B cell (primary cell): Measurements from ENCODE around the gene PALM2AKAP2. TPM values are rescaled to one million over a fixed set of nuclear protein-coding genes. Genes with fewer than 3 reads are reported as not detected.

Source experiments
- ATAC-seq: fragments of 200-7000 bp; cut with Tn5 transposase; one replicate; pipeline ENCODE4 v1.10.0; 2021; ENCODE audit warnings: low read depth, mild to moderate bottlenecking, moderate number of reproducible peaks, moderate library complexity
- CTCF ChIA-PET: fragments of 350-600 bp; sonication (Branson Sonifier 250); formaldehyde crosslinking; loops from one replicate; lab custom pipeline; 2021; ENCODE audit warnings: antibody characterized with exemption, inconsistent platforms; lab: Charles Lee
- POLR2A ChIA-PET: fragments of 350-600 bp; sonication (Branson Sonifier 250); formaldehyde crosslinking; loops from one replicate; lab custom pipeline; 2021; ENCODE audit warnings: antibody characterized with exemption; lab: Charles Lee
- DNase-seq: peaks from one replicate; pipeline ENCODE4 v3.0.0; 2013
- H2AFZ ChIP-seq: 2 replicates; pipeline ENCODE4 v1.6.1; 2012; ENCODE audit warnings: mild to moderate bottlenecking, low read depth, low read length; ENCODE audit not compliant: insufficient read depth, poor library complexity, severe bottlenecking
- H3K27ac ChIP-seq, 2 donors: 1 replicate in 1 of 2; 2 replicates in 1 of 2; pipeline ENCODE4 v1.5.1; 2012 to 2013; ENCODE audit warnings: low read length in 2 of 2, mild to moderate bottlenecking in 2 of 2, moderate library complexity in 1 of 2
- H3K27me3 ChIP-seq, 4 experiments: fragments of 200-600 bp in 1 of 4; sonication (generic) in 1 of 4; replicated peaks in 1 of 4; 1 replicate in 2 of 4; 2 replicates in 2 of 4; pipeline versions ENCODE4 v1.6.1 to v1.7.0; 2013 to 2016; ENCODE audit warnings: low read length in 3 of 4, mild to moderate bottlenecking in 2 of 4, mixed read lengths in 1 of 4, moderate library complexity in 1 of 4; ENCODE audit not compliant: insufficient read depth in 4 of 4, control insufficient read depth in 3 of 4; ENCODE audit errors: control extremely low read depth in 1 of 4
- H3K36me3 ChIP-seq, 2 experiments: replicated peaks in 1 of 2; 1 replicate in 1 of 2; 2 replicates in 1 of 2; pipeline versions ENCODE4 v1.6.1 to v1.7.1; 2013; ENCODE audit warnings: low read length in 1 of 2; ENCODE audit not compliant: insufficient read depth in 2 of 2, control insufficient read depth in 1 of 2; ENCODE audit errors: control extremely low read depth in 1 of 2, extremely low read depth in 1 of 2
- H3K4me1 ChIP-seq, 2 donors: fragments of 200-600 bp in 1 of 2; sonication (generic) in 1 of 2; 1 replicate in 1 of 2; 2 replicates in 1 of 2; pipeline versions ENCODE4 v1.5.1 to v1.6.1; 2013 to 2017; ENCODE audit warnings: low read length in 2 of 2; ENCODE audit not compliant: control insufficient read depth in 2 of 2, insufficient read depth in 2 of 2
- H3K4me2 ChIP-seq: replicated peaks from 2 replicates; pipeline ENCODE3; 2012; ENCODE audit warnings: mild to moderate bottlenecking, low read depth, low read length; ENCODE audit not compliant: poor library complexity, severe bottlenecking
- H3K4me3 ChIP-seq, 5 experiments: fragments of 200-600 bp in 1 of 5; sonication (generic) in 1 of 5; 1 replicate in 3 of 5; 2 replicates in 2 of 5; pipeline versions ENCODE4 v1.5.1 to v1.7.0; 2011 to 2016; ENCODE audit warnings: low read length in 4 of 5, mild to moderate bottlenecking in 4 of 5, low read depth in 2 of 5, control low read depth in 1 of 5, moderate library complexity in 1 of 5; ENCODE audit not compliant: insufficient read depth in 1 of 5; ENCODE audit errors: control extremely low read depth in 1 of 5, extremely low read depth in 1 of 5
- H3K79me2 ChIP-seq: fragments of 200-600 bp; sonication (generic); one replicate; pipeline ENCODE4 v1.6.0; 2016; ENCODE audit warnings: low read length; ENCODE audit not compliant: control insufficient read depth, insufficient read depth
- H3K9ac ChIP-seq: fragments of 200-600 bp; sonication (generic); 2 replicates; pipeline ENCODE4 v1.6.1; 2017; ENCODE audit warnings: mild to moderate bottlenecking, low read length, moderate library complexity
- H3K9me3 ChIP-seq, 3 donors: one replicate each; pipeline versions ENCODE4 v1.6.1 to v1.7.1; 2013; ENCODE audit warnings: low read length in 2 of 3; ENCODE audit not compliant: control insufficient read depth in 2 of 3, insufficient read depth in 1 of 3; ENCODE audit errors: control extremely low read depth in 1 of 3
- H4K20me1 ChIP-seq: 2 replicates; pipeline ENCODE4 v1.6.0; 2012; ENCODE audit warnings: mild to moderate bottlenecking, low read length; ENCODE audit not compliant: insufficient read depth, control insufficient read depth, poor library complexity, severe bottlenecking
- H3K27ac Mint-ChIP-seq: one replicate; pipeline ENCODE4 v1.8.0; 2021; ENCODE audit warnings: mixed read lengths
- H3K27me3 Mint-ChIP-seq: one replicate; pipeline ENCODE4 v1.8.0; 2021; ENCODE audit warnings: mixed read lengths
- H3K4me1 Mint-ChIP-seq: one replicate; pipeline ENCODE4 v1.8.0; 2021; ENCODE audit warnings: mixed read lengths
- H3K4me3 Mint-ChIP-seq: one replicate; pipeline ENCODE4 v1.8.0; 2021; ENCODE audit warnings: mixed read lengths
- H3K9me3 Mint-ChIP-seq: one replicate; pipeline ENCODE4 v1.8.0; 2022; ENCODE audit warnings: mixed read lengths; ENCODE audit not compliant: insufficient read depth
- EZH2 ChIP-seq: IDR thresholded peaks from 2 replicates; pipeline ENCODE4 v1.6.1; 2012; ENCODE audit warnings: borderline replicate concordance, low read depth, mild to moderate bottlenecking, moderate library complexity, low read length; ENCODE audit not compliant: insufficient read depth, poor library complexity, severe bottlenecking
- WGBS: methylation state at CpG from one replicate; pipeline ENCODE4 v1.1.5; 2013; ENCODE audit warnings: missing lambda C conversion rate; ENCODE audit not compliant: insufficient coverage; 5-methylcytosine and 5-hydroxymethylcytosine counted together
- intact Hi-C: fragments of 100-400 bp; cut with micrococcal nuclease; formaldehyde crosslinking; loops from one replicate; pipeline ENCODE4 v1.10.0; 2022
- polyA plus RNA-seq: library from polyadenylated mRNA; depleted of rRNA; stranded (reverse); fragments of >200 nt; gene quantifications from 2 replicates; pipeline ENCODE4 v1.2.3, GENCODE V29; 2012
- total RNA-seq, 2 donors: library from RNA; stranded (reverse); fragments of 120-200 nt in 1 of 2; gene quantifications; 1 replicate in 1 of 2; 2 replicates in 1 of 2; pipeline versions ENCODE4 v1.2.3 to v1.2.4, GENCODE V29; 2013 to 2022
- TF ChIP-seq, protein P1 (sequence below): fragments of 200-600 bp; IDR thresholded peaks from one replicate; pipeline ENCODE4 v1.8.0; 2022; ENCODE audit warnings: antibody characterized with exemption, mild to moderate bottlenecking

The PALM2AKAP2 gene
- total and polyA plus RNA-seq, 2 donors (not counting 1 experiment from before 2014, with no cell fraction given) = not detected

DNA sequence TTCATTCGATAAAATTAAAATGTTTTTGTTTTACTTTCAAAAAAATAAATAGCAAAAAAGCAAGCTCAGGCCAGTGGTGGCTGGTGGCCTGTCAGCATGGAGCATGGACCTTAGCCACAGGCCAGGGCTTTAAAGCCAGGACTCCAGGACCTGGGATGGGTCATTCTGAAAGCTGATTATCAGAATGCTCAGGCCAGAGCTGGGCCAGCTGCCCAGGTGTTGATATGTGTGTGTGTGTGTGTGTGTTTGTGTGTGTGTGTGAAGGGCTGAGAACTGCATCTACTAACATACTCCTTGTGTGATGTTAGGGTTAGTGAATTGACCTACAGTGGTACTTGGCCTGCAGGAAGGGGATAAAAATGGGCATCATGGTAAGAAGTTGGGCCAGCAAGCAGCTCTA is 21.5 kb downstream of the PALM2AKAP2 start:
- Histone ChIP-seq H3K36me3 (no peaks in the 10 kb centered on the region), H3K4me1 (no peaks in the 10 kb centered on the region), H4K20me1 (no peaks in the 10 kb centered on the region), H3K27me3 (peaks cover 0 to 13% (median 3%) of the 10 kb centered on the region in 4 experiments), H3K9ac (no peak overlapping the region), H2AFZ (no peak overlapping the region), H3K4me2 (no peak overlapping the region), H3K79me2 (no peaks in the 10 kb centered on the region), H3K4me3 (no peak overlapping the region), H3K27ac (no peak overlapping the region), H3K9me3 (peaks cover 0 to 2% (median 0%) of the 10 kb centered on the region in 3 donors)
- H3K27me3 Mint-ChIP-seq = peaks cover 18% of the 10 kb centered on the region
- H3K9me3 Mint-ChIP-seq = no peaks in the 10 kb centered on the region
- ChIA-PET POLR2A (no interaction called here), CTCF (interaction anchor here (1.0 kb wide), 1 partner anchor 17 kb away, joined by 3 read pairs; no protein-coding TSS in a partner anchor)
- TF ChIP-seq EZH2 = no peak
- TF ChIP-seq, protein P1, sequence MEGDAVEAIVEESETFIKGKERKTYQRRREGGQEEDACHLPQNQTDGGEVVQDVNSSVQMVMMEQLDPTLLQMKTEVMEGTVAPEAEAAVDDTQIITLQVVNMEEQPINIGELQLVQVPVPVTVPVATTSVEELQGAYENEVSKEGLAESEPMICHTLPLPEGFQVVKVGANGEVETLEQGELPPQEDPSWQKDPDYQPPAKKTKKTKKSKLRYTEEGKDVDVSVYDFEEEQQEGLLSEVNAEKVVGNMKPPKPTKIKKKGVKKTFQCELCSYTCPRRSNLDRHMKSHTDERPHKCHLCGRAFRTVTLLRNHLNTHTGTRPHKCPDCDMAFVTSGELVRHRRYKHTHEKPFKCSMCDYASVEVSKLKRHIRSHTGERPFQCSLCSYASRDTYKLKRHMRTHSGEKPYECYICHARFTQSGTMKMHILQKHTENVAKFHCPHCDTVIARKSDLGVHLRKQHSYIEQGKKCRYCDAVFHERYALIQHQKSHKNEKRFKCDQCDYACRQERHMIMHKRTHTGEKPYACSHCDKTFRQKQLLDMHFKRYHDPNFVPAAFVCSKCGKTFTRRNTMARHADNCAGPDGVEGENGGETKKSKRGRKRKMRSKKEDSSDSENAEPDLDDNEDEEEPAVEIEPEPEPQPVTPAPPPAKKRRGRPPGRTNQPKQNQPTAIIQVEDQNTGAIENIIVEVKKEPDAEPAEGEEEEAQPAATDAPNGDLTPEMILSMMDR = no peak
- no CpG with 5 or more reads among the region's 1 CpG for WGBS
- no peak for DNase-seq
- no peak overlapping the region for H3K27ac Mint-ChIP-seq
- intact Hi-C loops = no loop called here
- H3K4me3 Mint-ChIP-seq = no peak overlapping the region
- ATAC-seq = no peak
- H3K4me1 Mint-ChIP-seq = no peaks in the 10 kb centered on the region

- H3K9me3 ChIP-seq = peaks cover 0 to 2% (median 0%) of the 10 kb centered on the region in 3 donors
- H3K9me3 Mint-ChIP-seq = no peaks in the 10 kb centered on the region
- H3K4me3 Mint-ChIP-seq = no peak overlapping the region
- H3K9ac ChIP-seq = no peak overlapping the region
- ChIA-PET POLR2A (no interaction called here), CTCF (interaction anchor here (1.0 kb wide), 1 partner anchor 16 kb away, joined by 3 read pairs; no protein-coding TSS in a partner anchor)
- H3K4me2 ChIP-seq = no peak overlapping the region
- H4K20me1 ChIP-seq = no peaks in the 10 kb centered on the region
- DNase-seq (no peak), ATAC-seq (no peak)
- intact Hi-C loops = no loop called here
- no peak for TF ChIP-seq EZH2
- TF ChIP-seq, protein P1 = no peak
- no peak overlapping the region for H3K27ac Mint-ChIP-seq
- H2AFZ ChIP-seq = no peak overlapping the region
- no peak overlapping the region for H3K4me3 ChIP-seq
- H3K36me3 ChIP-seq = no peaks in the 10 kb centered on the region
- WGBS = 71% methylated on average over 1 of the region's 1 CpG
- H3K4me1 ChIP-seq = no peaks in the 10 kb centered on the region
- H3K27ac ChIP-seq = no peak overlapping the region
- peaks cover 0 to 13% (median 3%) of the 10 kb centered on the region in 4 experiments for H3K27me3 ChIP-seq
- no peaks in the 10 kb centered on the region for H3K4me1 Mint-ChIP-seq
- H3K79me2 ChIP-seq = no peaks in the 10 kb centered on the region
- H3K27me3 Mint-ChIP-seq = peaks cover 23% of the 10 kb centered on the region
These were observed 22.5 kb downstream of the PALM2AKAP2 start for GRCh38 chr9:109802491-109802890.
